GM23248 (cell line): ENCODE data around the gene DES. TPM values are rescaled to one million over a fixed set of nuclear protein-coding genes. Genes with fewer than 3 reads are reported as not detected.

Experiments used
- DNase-seq: peaks from one replicate; pipeline ENCODE4 v3.0.0-alpha.2; 2015
- H2AFZ ChIP-seq: fragments of 200-600 bp; sonication (generic); 2 replicates; pipeline ENCODE4 v1.6.1; 2016; ENCODE audit warnings: antibody characterized with exemption
- H3F3A ChIP-seq: fragments of 200-600 bp; sonication (generic); 2 replicates; pipeline ENCODE4 v1.6.1; 2016; ENCODE audit warnings: mild to moderate bottlenecking, antibody characterized with exemption, mixed run types; ENCODE audit not compliant: insufficient read depth
- H3K27ac ChIP-seq: fragments of 200-600 bp; sonication (generic); 2 replicates; pipeline ENCODE4 v1.5.1; 2016; ENCODE audit warnings: mild to moderate bottlenecking
- H3K27me3 ChIP-seq: fragments of 200-600 bp; sonication (generic); replicated peaks from 2 replicates; pipeline ENCODE4 v1.6.1; 2016; ENCODE audit warnings: mild to moderate bottlenecking; ENCODE audit not compliant: insufficient read depth
- H3K36me3 ChIP-seq: fragments of 200-600 bp; sonication (generic); 2 replicates; pipeline ENCODE4 v1.6.1; 2016; ENCODE audit warnings: low read depth, mild to moderate bottlenecking
- H3K4me1 ChIP-seq: fragments of 200-600 bp; sonication (generic); 2 replicates; pipeline ENCODE4 v1.6.1; 2016; ENCODE audit warnings: mild to moderate bottlenecking; ENCODE audit not compliant: insufficient read depth
- H3K4me2 ChIP-seq: fragments of 200-600 bp; sonication (generic); one replicate; pipeline ENCODE4 v1.6.1; 2016; ENCODE audit warnings: mild to moderate bottlenecking; ENCODE audit not compliant: unreplicated experiment
- H3K4me3 ChIP-seq: fragments of 200-600 bp; sonication (generic); 2 replicates; pipeline ENCODE4 v1.5.1; 2016; ENCODE audit warnings: mild to moderate bottlenecking
- H3K79me2 ChIP-seq: fragments of 200-600 bp; sonication (generic); 2 replicates; pipeline ENCODE4 v1.6.1; 2016; ENCODE audit warnings: mild to moderate bottlenecking; ENCODE audit not compliant: insufficient read depth
- H3K9ac ChIP-seq: fragments of 200-600 bp; sonication (generic); 2 replicates; pipeline ENCODE4 v1.6.1; 2016; ENCODE audit warnings: mild to moderate bottlenecking
- H3K9me2 ChIP-seq: fragments of 200-600 bp; sonication (generic); 2 replicates; pipeline ENCODE4 v1.6.1; 2016; ENCODE audit warnings: mixed run types, mild to moderate bottlenecking, moderate library complexity; ENCODE audit not compliant: insufficient read depth
- H3K9me3 ChIP-seq: fragments of 200-600 bp; sonication (generic); one replicate; pipeline ENCODE4 v1.6.1; 2017; ENCODE audit warnings: low read depth
- H4K20me1 ChIP-seq: fragments of 200-600 bp; sonication (generic); 2 replicates; pipeline ENCODE4 v1.6.0; 2016; ENCODE audit not compliant: insufficient read depth
- EZH2 ChIP-seq: fragments of 200-600 bp; sonication (generic); IDR thresholded peaks from 2 replicates; pipeline ENCODE4 v1.6.1; 2018; ENCODE audit warnings: antibody characterized with exemption, mild to moderate bottlenecking; ENCODE audit not compliant: insufficient read depth, poor library complexity, severe bottlenecking
- EZH2phosphoT487 ChIP-seq: fragments of 200-600 bp; sonication (generic); IDR thresholded peaks from 2 replicates; pipeline ENCODE4 v1.6.1; 2018; ENCODE audit warnings: antibody characterized with exemption, moderate library complexity, mild to moderate bottlenecking, low read depth; ENCODE audit not compliant: insufficient read depth
- WGBS, 2 experiments: methylation state at CpG; one replicate each; pipeline ENCODE4 v1.1.6; 2015 to 2017; ENCODE audit warnings: low lambda C conversion rate in 2 of 2, low coverage in 1 of 2; ENCODE audit errors: missing lambda C conversion rate in 2 of 2; 5-methylcytosine and 5-hydroxymethylcytosine counted together
- in situ Hi-C: fragments of 300-500 bp; cut with MboI; formaldehyde crosslinking; loops from 2 replicates; pipeline ENCODE4 v1.15.0; 2020
- polyA plus RNA-seq: library from polyadenylated mRNA; unstranded; fragments of >200 nt; fragmentation: Nextera tagmentation; extraction: Ambion mirVana; gene quantifications from 2 replicates; pipeline ENCODE4 v1.2.1, GENCODE V29; 2016
- total RNA-seq: library from RNA; depleted of rRNA; stranded (reverse); fragments of >200 nt; shearing (Covaris generic); gene quantifications from 2 replicates; pipeline ENCODE4 v1.2.3, GENCODE V29; 2014

Gene DES
- total and polyA plus RNA-seq, 2 experiments from 2014 or later, result 1.1 to 2.7 TPM

DNA sequence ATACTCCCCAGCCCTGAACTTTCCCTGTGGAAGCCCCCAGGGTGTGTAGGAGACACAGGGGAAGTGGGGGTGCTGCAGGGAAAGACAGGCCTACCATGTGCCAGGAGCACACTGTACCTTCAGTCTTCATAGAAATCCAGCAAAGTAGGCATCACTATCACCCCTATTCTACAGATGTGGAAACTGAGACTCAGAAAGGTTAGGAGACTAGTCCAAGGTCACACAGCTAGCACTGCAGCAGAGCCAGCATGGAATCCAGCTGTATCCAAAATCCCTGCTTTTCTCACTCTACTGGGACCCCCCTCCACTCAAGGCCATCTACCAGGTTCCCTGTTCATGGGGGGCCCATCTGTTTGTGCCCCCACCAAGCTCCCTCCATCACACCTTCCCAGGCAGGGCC lies 37.3 kb upstream of the DES start:
- H3K27ac ChIP-seq, result no peak overlapping the region
- no peaks in the 10 kb centered on the region for H4K20me1 ChIP-seq
- no peaks in the 10 kb centered on the region for H3K9me3 ChIP-seq
- H3K4me2 ChIP-seq, result no peak overlapping the region
- H3K9me2 ChIP-seq, result no peaks in the 10 kb centered on the region
- H3K4me3 ChIP-seq, result no peak overlapping the region
- no peak overlapping the region for H3K9ac ChIP-seq
- H3F3A ChIP-seq, result no peaks in the 10 kb centered on the region
- H3K4me1 ChIP-seq, result no peaks in the 10 kb centered on the region
- TF ChIP-seq EZH2 (no peak), EZH2phosphoT487 (no peak)
- no peaks in the 10 kb centered on the region for H3K27me3 ChIP-seq
- no peaks in the 10 kb centered on the region for H3K79me2 ChIP-seq
- in situ Hi-C loops, result no loop called here
- H2AFZ ChIP-seq, result no peak overlapping the region
- DNase-seq, result no peak
- H3K36me3 ChIP-seq, result peaks cover 13% of the 10 kb centered on the region; the same call in 1 of the 2 replicates

DNA sequence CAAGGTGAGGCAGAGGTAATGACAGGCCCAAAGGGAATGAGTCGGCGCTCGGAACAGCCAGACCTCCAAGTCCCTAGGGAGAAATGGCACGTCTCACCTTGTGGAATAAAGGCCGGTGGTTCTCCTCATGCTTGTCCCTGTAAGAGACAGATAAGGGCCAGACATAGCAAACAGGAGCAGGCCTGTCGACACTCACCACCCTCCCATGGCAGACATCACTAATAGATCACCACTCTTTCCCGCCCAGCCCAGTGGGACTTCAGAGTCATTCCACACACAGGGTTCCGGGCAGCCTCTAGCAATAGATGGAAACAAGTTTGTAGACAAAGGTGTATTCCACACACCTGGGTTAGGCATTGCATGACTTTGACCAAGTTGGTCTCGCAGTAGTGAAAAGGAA lies 36.7 kb upstream of the DES start:
- in situ Hi-C loops, result no loop called here
- H3K36me3 ChIP-seq, result peaks cover 17% of the 10 kb centered on the region; the same call in 1 of the 2 replicates
- H4K20me1 ChIP-seq, result no peaks in the 10 kb centered on the region

DNA sequence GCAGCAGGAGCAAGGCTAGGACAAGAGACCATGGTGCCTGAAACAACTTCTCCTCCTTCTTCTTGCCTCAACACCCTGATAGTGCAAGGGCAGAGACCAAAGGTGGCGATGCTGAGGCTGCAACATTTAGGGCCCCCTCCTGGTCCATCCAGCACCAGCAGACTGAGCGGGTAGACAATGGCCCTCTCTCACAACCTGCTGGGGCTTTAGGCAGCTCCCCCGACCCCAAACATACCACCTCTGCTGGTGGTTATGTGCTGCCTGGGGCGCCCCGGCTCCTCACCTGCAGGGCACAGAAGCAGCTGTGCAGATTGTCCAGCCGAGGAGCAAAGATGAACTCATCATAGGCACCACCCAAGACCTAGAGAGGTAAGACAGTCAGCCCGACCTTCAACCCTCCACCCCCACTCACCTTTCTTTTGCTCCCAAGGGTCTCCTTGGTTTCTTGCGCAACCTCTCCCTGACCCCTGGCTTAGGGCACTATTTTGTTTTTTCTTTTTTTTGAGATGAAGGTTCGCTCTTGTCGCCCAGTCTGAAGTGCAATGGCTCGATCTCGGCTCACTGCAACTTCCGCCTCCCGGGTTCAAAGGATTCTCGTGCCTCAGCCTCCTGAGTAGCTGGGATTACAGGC lies 34.0 kb upstream of the DES start:
- H3K79me2 ChIP-seq, result peaks cover 6% of the 10 kb centered on the region
- peaks cover 6% of the 10 kb centered on the region; the same call in 1 of the 2 replicates for H3K4me1 ChIP-seq
- no peaks in the 10 kb centered on the region for H3K9me2 ChIP-seq
- H3K36me3 ChIP-seq, result peaks cover 14% of the 10 kb centered on the region; the same call in 1 of the 2 replicates
- H4K20me1 ChIP-seq, result no peaks in the 10 kb centered on the region
- 89 to 91% methylated on average over 15 of the region's 15 CpGs for WGBS, 2 experiments
- no peaks in the 10 kb centered on the region for H3K9me3 ChIP-seq
- no peak overlapping the region for H3K4me3 ChIP-seq
- no peaks in the 10 kb centered on the region for H3F3A ChIP-seq
- no peak overlapping the region for H3K9ac ChIP-seq
- no peak for DNase-seq
- no peaks in the 10 kb centered on the region for H3K27me3 ChIP-seq
- H2AFZ ChIP-seq, result no peak overlapping the region
- no peak overlapping the region for H3K4me2 ChIP-seq
- H3K27ac ChIP-seq, result no peak overlapping the region
- TF ChIP-seq EZH2phosphoT487 (no peak), EZH2 (no peak)
- in situ Hi-C loops, result no loop called here

More for the DNA sequence above, 36.7 kb upstream of the DES start:
- H3K27ac ChIP-seq, result no peak overlapping the region
- no peaks in the 10 kb centered on the region for H3K27me3 ChIP-seq
- no peaks in the 10 kb centered on the region for H3F3A ChIP-seq
- no peak for DNase-seq
- no peak overlapping the region for H3K9ac ChIP-seq
- no peak overlapping the region for H3K4me2 ChIP-seq
- no peaks in the 10 kb centered on the region for H3K9me2 ChIP-seq
- peaks cover 2% of the 10 kb centered on the region; the same call in 1 of the 2 replicates for H3K4me1 ChIP-seq
- TF ChIP-seq EZH2phosphoT487 (no peak), EZH2 (no peak)
- H2AFZ ChIP-seq, result no peak overlapping the region
- H3K79me2 ChIP-seq, result peaks cover 4% of the 10 kb centered on the region
- H3K9me3 ChIP-seq, result no peaks in the 10 kb centered on the region
- H3K4me3 ChIP-seq, result no peak overlapping the region
- 88% methylated on average over 9 of the region's 9 CpGs for WGBS, 2 experiments

DNA sequence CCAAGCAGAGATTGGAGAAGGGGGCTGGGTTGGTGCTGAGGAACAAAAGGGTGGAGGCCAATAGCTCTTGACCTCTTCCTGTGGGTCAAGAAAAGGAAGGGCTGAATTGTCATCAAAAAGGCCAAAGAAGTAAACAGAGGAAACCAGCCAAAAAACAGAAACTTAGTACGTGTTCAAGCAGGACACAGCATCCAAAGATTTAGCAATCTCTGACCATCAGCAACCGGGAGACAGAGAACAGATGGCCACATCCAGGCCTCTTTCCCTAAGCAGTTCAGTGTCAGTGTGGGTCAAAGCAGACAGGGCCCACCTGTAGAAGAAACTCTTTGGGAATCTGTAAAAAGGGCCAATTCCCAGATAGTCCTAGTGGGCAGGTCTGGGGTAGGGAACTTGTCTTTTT lies 33.3 kb upstream of the DES start:
- Histone ChIP-seq H3K36me3 (peaks cover 14% of the 10 kb centered on the region; the same call in 1 of the 2 replicates), H3K4me1 (peaks cover 6% of the 10 kb centered on the region; the same call in 1 of the 2 replicates), H3F3A (no peaks in the 10 kb centered on the region), H3K9me2 (no peaks in the 10 kb centered on the region), H3K27ac (no peak overlapping the region), H3K9me3 (no peaks in the 10 kb centered on the region), H2AFZ (no peak overlapping the region), H4K20me1 (no peaks in the 10 kb centered on the region), H3K4me3 (no peak overlapping the region), H3K79me2 (peaks cover 6% of the 10 kb centered on the region), H3K4me2 (no peak overlapping the region), H3K27me3 (no peaks in the 10 kb centered on the region), H3K9ac (no peak overlapping the region)
- WGBS, 2 experiments, result 94 to 100% methylated on average over 2 of the region's 2 CpGs
- DNase-seq, result no peak
- in situ Hi-C loops, result no loop called here
- TF ChIP-seq EZH2, result no peak
- TF ChIP-seq EZH2phosphoT487, result no peak
